ENCODE results near the gene GFER. TPM values are rescaled to one million over a fixed set of nuclear protein-coding genes. Genes with fewer than 3 reads are reported as not detected.
A peak's percentile ranks its signal among the peaks of the same experiment; 100 is the strongest.

The GFER gene
- total RNA-seq, 2 donors from 2014 or later: 12.4 to 28.5 TPM

DNA sequence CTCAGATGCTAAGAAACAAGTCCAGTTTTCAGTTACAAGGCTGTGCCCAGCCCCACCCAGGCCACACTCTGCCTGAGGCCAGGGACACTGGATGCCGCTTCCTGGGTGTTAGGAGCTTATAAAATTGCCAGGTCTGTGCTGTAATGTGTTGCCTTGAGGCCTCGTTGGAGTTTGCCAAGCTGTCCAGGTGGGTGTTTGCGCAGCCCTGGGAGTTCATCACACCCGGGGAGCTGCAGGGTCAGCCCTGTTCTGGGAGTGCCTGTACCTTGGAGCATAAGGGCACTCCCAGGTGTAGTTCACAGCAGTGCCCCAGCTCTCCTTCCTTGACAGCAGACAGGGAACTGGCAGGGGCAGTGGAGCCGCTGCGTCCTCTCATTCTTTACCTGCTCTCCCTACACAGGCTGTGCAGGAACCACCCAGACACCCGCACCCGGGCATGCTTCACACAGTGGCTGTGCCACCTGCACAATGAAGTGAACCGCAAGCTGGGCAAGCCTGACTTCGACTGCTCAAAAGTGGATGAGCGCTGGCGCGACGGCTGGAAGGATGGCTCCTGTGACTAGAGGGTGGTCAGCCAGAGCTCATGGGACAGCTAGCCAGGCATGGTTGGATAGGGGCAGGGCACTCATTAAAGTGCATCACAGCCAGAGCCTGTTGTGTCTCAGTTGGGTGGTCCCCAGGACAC lies 1.6 kb downstream of the GFER start:
- no peak for ATAC-seq (replicated peaks)
- H3K27me3 Mint-ChIP-seq: peaks cover 14% of the 10 kb centered on the region
- H3K36me3 Mint-ChIP-seq (ENCODE audit: low read depth): no peaks in the 10 kb centered on the region
- no peak overlapping the region for H3K27ac Mint-ChIP-seq
- no peaks in the 10 kb centered on the region for H3K9me3 Mint-ChIP-seq
- no peaks in the 10 kb centered on the region for H3K4me1 Mint-ChIP-seq
- peak overlapping the region; percentile 79 for H3K4me3 Mint-ChIP-seq

DNA sequence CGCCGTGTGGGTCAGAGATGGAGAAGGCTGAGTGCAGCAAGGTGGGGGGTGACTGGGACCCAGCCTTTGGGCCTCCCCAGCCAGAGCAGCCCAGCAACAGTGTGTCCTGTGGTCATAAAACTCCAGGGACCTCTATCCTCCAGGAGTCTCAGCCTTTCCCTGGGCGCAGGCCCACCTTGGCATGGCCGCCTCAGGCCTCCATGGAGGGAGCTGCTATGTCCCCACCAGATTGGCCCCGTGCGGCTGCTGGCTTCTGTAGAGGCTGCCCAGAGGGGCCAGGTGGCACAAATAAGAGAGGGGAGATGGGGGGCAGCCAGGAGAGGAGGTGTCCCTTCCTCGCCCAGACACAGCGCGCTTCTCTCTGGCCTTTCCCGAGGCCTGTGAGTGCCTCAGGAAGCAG lies 3.2 kb downstream of the GFER start:
- no peak for ATAC-seq (replicated peaks)
- Mint-ChIP-seq H3K27ac (no peak overlapping the region), H3K4me3 (no peak overlapping the region), H3K36me3 (ENCODE audit: low read depth) (no peaks in the 10 kb centered on the region), H3K27me3 (peaks cover 11% of the 10 kb centered on the region), H3K9me3 (no peaks in the 10 kb centered on the region), H3K4me1 (no peaks in the 10 kb centered on the region)

DNA sequence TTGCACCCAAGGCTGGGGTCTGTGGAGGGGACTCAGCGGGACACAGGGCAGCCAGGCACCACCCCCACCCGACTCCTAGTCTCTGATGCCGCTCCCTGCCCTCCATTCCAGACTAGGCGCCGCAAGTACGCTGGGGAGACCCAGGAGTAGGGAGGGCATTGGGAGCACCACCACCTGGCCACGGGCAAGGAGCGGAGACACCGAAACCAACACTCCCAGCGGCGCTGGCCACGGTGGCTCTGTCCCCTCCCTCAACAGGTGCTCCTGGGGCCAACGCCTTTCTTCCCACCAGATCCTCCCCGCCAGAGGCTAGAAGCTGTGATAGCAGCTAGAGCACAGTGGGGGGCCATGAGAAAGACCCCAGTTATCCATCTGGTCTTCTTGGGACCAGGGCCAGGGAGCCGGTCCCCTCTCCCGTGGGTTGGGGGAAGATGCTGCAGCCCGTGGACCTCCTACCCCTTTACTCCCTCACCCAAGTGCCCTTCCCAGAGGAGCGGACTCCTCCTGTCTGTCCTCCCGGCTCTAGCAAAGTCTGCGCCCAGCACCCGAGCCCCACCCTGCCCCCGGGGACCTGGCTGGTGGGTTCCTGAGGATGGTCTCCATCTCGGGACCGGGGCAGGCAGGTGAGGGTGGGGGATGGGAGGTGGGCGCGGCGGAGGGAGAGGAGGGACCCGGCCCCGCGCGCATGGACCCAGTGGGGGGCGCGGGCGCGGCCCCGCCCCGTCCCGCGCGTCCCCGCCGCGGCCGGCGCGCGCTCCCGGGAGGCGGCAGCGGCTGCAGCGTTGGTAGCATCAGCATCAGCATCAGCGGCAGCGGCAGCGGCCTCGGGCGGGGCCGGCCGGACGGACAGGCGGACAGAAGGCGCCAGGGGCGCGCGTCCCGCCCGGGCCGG lies 5.5 kb downstream of the GFER start, which contains the start of gene SYNGR3:
TSS of gene SYNGR3 (plus strand) at position 762 of the 892 bp plus-strand sequence. CDS start 133 bp downstream, outside the sequence.
- Mint-ChIP-seq H3K4me1 (no peaks in the 10 kb centered on the region), H3K27me3 (peaks cover 7% of the 10 kb centered on the region), H3K36me3 (ENCODE audit: low read depth) (no peaks in the 10 kb centered on the region), H3K4me3 (peak within 1 kb of the TSS; percentile 76), H3K27ac (no peak within 1 kb of the TSS), H3K9me3 (no peaks in the 10 kb centered on the region)
- no peak for ATAC-seq (replicated peaks)

DNA sequence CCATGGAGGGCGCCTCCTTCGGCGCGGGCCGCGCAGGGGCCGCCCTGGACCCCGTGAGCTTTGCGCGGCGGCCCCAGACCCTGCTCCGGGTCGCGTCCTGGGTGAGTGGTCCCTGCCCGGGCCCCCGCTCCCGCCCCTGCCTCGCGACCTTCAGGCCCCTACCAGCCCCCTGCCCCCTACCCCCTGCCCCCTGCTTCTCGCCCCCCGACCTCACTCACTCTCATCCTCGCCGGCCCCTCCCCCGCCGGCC lies 6.0 kb downstream of the GFER start:
- H3K9me3 Mint-ChIP-seq: no peaks in the 10 kb centered on the region
- no peaks in the 10 kb centered on the region for H3K36me3 Mint-ChIP-seq (ENCODE audit: low read depth)
- H3K4me3 Mint-ChIP-seq: peak overlapping the region; percentile 76
- H3K4me1 Mint-ChIP-seq: no peaks in the 10 kb centered on the region
- no peak overlapping the region for H3K27ac Mint-ChIP-seq
- H3K27me3 Mint-ChIP-seq: peaks cover 7% of the 10 kb centered on the region
- no peak for ATAC-seq (replicated peaks)

DNA sequence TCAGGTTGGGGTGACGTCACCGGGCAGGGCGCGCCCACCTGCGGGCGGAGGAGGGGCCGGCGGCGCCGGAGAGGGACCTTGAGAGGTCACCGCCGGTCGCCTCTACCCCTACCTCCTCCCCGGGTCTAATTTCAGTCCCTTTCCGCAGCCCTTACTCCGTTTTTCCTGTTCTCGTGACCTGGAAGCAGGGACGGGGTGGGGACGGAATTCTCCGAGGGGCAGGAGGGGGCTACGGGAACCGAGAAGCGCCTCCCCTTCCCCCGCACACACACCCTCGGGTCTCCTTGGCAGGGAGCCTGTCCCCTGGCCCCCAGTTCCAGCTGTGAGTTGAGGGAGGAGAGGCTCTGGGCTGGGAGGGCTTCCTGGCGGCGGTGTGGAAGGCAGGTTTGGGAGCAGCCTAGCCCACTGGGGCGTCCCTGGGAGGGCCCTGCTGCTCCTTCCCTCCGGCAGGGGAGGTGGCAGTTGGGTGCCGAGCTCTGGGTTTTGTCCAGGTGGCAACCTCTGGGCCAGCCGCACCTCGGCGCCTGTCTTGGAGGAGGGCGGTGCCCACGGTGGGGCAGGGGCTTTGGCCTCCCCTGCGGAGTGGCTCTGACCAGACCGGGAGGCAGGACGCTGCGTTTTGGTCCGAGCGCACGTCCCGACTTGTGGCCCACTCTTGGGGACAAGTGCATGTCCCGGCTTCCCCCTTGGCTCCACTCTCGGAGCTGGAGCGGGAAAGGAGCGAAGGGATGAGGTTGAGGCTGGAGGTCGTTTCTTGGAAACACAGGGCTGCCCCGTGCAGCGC lies 6.5 kb downstream of the GFER start:
- Mint-ChIP-seq H3K27ac (no peak overlapping the region), H3K4me1 (no peaks in the 10 kb centered on the region), H3K9me3 (no peaks in the 10 kb centered on the region), H3K4me3 (peak overlapping the region; percentile 76), H3K36me3 (ENCODE audit: low read depth) (no peaks in the 10 kb centered on the region), H3K27me3 (peaks cover 7% of the 10 kb centered on the region)
- ATAC-seq (replicated peaks): peak; percentile 16

DNA sequence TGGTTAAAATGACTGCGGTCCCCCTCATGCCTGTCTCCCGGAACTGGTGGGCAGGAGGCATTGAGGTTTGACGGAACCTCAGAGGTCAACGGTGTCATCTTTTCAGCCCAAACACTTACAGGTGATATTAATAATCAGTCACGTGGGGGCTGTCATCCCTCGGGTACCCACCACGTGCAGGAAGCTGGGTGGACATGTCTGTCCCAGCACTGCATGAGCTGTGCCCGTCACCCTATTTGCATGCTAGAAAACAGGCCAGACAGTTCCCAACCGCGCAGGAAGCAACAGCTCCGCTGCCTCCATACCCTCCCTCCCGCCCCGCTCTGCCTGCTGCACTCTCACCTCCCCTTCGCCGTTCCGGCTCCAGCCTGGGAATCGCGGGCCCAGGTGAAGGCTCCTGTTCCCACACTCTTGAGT lies 7.2 kb downstream of the GFER start:
- peaks cover 7% of the 10 kb centered on the region for H3K27me3 Mint-ChIP-seq
- no peaks in the 10 kb centered on the region for H3K36me3 Mint-ChIP-seq (ENCODE audit: low read depth)
- peak overlapping the region; percentile 76 for H3K4me3 Mint-ChIP-seq
- no peaks in the 10 kb centered on the region for H3K4me1 Mint-ChIP-seq
- ATAC-seq (replicated peaks): peak; percentile 60
- H3K27ac Mint-ChIP-seq: peak overlapping the region; percentile 48
- no peaks in the 10 kb centered on the region for H3K9me3 Mint-ChIP-seq

DNA sequence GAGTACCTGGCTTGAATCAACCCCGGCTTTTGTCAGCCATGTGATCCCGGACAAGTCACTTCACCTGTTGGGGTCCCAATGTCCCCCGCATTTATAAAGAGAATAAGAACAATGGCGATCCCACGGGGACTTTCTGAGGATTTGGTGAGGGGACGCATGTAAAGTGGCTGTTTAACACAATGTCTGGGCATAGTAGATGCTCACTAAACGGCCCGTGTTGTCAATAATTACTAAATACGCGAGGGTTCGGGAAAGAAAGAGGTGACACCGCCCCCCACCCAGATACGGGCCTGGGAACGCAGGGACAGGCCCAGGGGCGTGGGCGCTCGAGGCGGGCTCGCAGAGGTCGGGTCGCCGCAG lies 7.6 kb downstream of the GFER start:
- Mint-ChIP-seq H3K27me3 (peaks cover 7% of the 10 kb centered on the region), H3K4me1 (no peaks in the 10 kb centered on the region), H3K4me3 (peak overlapping the region; percentile 76), H3K27ac (peak overlapping the region; percentile 48), H3K9me3 (no peaks in the 10 kb centered on the region), H3K36me3 (ENCODE audit: low read depth) (no peaks in the 10 kb centered on the region)
- ATAC-seq (replicated peaks): no peak

DNA sequence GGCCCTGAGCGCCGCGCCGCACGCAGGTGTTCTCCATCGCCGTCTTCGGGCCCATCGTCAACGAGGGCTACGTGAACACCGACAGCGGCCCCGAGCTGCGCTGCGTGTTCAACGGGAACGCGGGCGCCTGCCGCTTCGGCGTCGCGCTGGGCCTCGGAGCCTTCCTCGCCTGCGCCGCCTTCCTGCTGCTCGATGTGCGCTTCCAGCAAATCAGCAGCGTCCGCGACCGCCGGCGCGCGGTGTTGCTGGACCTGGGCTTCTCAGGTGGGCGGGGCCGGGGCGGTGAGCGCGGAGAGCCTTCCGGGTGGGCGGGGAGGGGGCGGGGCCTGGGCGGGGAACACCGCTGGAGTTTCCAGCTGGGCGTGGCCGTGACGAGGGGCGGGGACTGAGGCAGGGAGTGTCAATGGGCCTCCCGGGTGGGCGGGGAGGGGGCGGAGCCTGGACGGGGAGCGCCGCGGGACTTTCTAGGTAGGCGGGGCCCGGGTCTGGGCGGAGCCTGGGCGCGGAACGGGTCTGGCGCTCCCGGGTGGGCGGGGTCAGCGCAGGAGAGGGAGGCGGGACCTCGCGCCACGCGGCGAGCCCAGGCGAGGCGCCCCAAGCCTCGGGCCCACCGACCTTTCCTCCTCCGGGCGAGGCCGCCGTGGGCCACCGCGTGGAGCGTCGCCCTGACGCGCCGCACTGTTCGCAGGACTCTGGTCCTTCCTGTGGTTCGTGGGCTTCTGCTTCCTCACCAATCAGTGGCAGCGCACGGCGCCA lies 8.1 kb downstream of the GFER start:
- Mint-ChIP-seq H3K4me3 (peak overlapping the region; percentile 76), H3K4me1 (no peaks in the 10 kb centered on the region), H3K27ac (no peak overlapping the region), H3K27me3 (peaks cover 7% of the 10 kb centered on the region), H3K36me3 (ENCODE audit: low read depth) (peaks cover under 1% of the 10 kb centered on the region), H3K9me3 (no peaks in the 10 kb centered on the region)
- ATAC-seq (replicated peaks): peak; percentile 67

DNA sequence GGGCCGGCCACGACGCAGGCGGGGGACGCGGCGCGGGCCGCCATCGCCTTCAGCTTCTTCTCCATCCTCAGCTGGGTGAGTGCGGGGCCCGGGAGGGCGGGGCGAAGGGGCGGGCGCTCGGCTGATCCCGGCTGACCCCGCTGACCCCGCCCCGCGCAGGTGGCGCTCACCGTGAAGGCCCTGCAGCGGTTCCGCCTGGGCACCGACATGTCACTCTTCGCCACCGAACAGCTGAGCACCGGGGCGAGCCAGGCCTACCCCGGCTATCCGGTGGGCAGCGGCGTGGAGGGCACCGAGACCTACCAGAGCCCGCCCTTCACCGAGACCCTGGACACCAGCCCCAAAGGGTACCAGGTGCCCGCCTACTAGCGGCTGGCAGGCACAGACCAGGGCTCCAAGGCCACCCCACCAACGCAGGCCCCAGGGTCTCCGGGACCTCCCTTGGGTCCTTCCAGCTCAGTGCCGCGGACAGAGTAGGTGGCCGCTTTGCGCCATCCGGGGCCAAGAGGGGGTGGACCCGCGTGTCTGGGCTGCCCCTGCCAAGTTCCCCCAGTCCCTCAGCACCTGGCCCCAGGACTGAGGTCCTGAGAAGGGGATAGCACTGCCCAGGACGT lies 8.8 kb downstream of the GFER start:
- no peak for ATAC-seq (replicated peaks)
- peaks cover 7% of the 10 kb centered on the region for H3K36me3 Mint-ChIP-seq (ENCODE audit: low read depth)

DNA sequence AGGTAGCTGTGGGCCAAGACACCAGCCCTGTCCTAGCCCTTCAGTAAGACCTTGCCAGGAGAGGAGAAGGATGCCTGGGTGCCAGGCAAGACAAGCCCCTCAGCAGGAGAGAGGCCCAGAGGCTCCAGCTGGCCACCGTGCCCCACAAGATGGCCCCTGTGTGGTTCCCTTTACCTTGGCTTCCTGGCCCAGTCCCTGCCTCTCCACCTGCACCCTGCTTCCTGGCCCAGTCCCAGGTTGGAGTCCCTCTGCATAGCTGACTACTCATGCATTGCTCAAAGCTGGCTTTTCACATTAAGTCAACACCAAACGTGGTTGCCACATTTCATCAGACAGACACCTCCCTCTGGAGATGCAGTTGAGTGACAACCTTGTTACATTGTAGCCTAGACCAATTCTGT lies 9.7 kb downstream of the GFER start:
- Mint-ChIP-seq H3K36me3 (ENCODE audit: low read depth) (peaks cover 17% of the 10 kb centered on the region), H3K9me3 (no peaks in the 10 kb centered on the region), H3K4me3 (no peak overlapping the region), H3K4me1 (no peaks in the 10 kb centered on the region), H3K27me3 (peaks cover 3% of the 10 kb centered on the region), H3K27ac (no peak overlapping the region)
- peak; percentile 29 for ATAC-seq (replicated peaks)

More for the DNA sequence above, 8.8 kb downstream of the GFER start:
- H3K4me3 Mint-ChIP-seq: no peak overlapping the region
- H3K27me3 Mint-ChIP-seq: peaks cover 7% of the 10 kb centered on the region
- H3K9me3 Mint-ChIP-seq: no peaks in the 10 kb centered on the region
- no peaks in the 10 kb centered on the region for H3K4me1 Mint-ChIP-seq
- H3K27ac Mint-ChIP-seq: no peak overlapping the region

DNA sequence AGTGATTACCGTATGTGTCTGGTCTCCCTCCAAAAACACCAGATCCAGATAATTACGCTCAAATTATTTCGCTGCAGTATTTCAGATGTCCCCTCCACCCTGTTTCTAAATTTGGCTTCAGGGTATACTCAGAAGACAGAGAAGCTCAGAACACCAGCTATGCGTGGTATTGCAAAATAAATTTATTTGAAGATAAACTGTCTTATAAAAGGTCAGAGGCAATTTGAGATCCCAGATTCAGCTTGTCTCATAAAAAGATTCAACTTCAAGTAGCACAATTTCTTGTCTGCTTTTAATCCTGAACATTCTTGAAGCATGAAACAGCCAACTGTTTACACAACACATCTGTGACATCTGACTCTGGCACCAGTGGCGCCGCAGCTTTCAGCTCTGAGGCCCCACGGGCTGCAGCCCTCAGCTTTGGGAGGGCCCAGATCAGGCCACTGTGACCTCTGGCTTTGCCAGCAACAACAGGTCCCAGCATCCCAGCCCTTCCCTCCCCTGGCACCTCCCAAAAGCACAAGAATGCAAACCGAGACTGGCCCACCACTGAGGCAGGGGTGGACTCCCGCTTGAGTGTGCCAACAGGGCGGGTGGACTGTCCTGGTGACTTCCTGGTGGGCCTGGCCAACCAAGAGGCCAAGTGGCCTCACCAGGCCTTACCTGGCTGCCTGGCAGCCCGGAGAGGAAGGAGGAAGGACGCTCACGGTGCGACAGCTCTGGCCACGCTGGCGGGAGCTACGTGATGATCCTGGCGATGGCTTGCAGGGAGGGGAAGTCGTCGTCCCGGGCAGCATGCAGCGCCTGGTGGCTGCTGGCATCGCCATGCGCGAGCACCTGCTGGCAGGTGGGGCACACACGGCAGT lies 13.7 kb downstream of the GFER start:
- Mint-ChIP-seq H3K36me3 (ENCODE audit: low read depth) (peaks cover 42% of the 10 kb centered on the region), H3K27me3 (no peaks in the 10 kb centered on the region), H3K4me3 (no peak overlapping the region), H3K4me1 (no peaks in the 10 kb centered on the region), H3K27ac (no peak overlapping the region), H3K9me3 (no peaks in the 10 kb centered on the region)
- ATAC-seq (replicated peaks): no peak

DNA sequence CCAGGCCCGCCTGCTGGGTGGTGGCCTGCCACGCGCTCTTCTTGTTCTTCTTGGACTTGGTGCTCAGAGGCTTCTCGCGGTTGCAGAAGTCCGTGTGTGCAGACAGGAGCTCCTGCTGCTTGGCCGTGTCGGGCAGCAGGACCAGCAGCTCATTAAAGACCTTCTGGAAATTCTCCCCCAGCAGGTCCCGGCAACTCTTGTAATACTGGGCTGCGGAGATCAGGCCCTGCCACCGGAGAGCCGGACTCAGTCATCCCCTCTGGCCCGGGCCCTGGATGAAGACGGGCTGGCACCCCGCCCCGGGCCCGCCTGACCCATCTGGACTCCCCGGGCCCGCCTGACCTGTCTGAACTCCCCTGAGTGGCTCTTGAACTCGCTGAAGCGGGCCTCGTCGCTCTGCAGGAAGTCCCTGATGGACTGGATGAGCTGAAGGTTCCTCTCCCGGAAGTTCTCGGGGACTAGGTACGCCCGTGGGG lies 14.4 kb downstream of the GFER start:
- ATAC-seq (replicated peaks): no peak
- no peaks in the 10 kb centered on the region for H3K4me1 Mint-ChIP-seq

More for the DNA sequence above, 14.4 kb downstream of the GFER start:
- H3K9me3 Mint-ChIP-seq: no peaks in the 10 kb centered on the region
- H3K4me3 Mint-ChIP-seq: no peak overlapping the region
- H3K27me3 Mint-ChIP-seq: no peaks in the 10 kb centered on the region
- H3K36me3 Mint-ChIP-seq (ENCODE audit: low read depth): peaks cover 42% of the 10 kb centered on the region
- H3K27ac Mint-ChIP-seq: no peak overlapping the region
